GM12801 (cell line): ENCODE data around the gene EPB41L1.

ENCODE experiments used
- TF ChIP-seq, protein P1 (sequence below): IDR thresholded peaks from one replicate; pipeline ENCODE4 v1.5.1; 2011; ENCODE audit warnings: control low read depth; ENCODE audit not compliant: insufficient read length; ENCODE audit errors: extremely low read depth

Gene EPB41L1

GRCh38 chr20:36208257-36208656 is 53.7 kb downstream of the EPB41L1 start:
- TF ChIP-seq, protein P1, sequence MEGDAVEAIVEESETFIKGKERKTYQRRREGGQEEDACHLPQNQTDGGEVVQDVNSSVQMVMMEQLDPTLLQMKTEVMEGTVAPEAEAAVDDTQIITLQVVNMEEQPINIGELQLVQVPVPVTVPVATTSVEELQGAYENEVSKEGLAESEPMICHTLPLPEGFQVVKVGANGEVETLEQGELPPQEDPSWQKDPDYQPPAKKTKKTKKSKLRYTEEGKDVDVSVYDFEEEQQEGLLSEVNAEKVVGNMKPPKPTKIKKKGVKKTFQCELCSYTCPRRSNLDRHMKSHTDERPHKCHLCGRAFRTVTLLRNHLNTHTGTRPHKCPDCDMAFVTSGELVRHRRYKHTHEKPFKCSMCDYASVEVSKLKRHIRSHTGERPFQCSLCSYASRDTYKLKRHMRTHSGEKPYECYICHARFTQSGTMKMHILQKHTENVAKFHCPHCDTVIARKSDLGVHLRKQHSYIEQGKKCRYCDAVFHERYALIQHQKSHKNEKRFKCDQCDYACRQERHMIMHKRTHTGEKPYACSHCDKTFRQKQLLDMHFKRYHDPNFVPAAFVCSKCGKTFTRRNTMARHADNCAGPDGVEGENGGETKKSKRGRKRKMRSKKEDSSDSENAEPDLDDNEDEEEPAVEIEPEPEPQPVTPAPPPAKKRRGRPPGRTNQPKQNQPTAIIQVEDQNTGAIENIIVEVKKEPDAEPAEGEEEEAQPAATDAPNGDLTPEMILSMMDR: no peak

GRCh38 chr20:36210436-36211021 is 56.0 kb downstream of the EPB41L1 start:
- TF ChIP-seq, protein P1: no peak

- TF ChIP-seq, protein P1: no peak
Measured at GRCh38 chr20:36213362-36213761, 58.8 kb downstream of the EPB41L1 start.

- TF ChIP-seq, protein P1: no peak
Measured at GRCh38 chr20:36214684-36215256, 60.2 kb downstream of the EPB41L1 start.

- TF ChIP-seq, protein P1: no peak
Measured at GRCh38 chr20:36215778-36216177, 61.2 kb downstream of the EPB41L1 start.

- TF ChIP-seq, protein P1: no peak
Measured at GRCh38 chr20:36216314-36217025, 61.9 kb downstream of the EPB41L1 start.

DNA sequence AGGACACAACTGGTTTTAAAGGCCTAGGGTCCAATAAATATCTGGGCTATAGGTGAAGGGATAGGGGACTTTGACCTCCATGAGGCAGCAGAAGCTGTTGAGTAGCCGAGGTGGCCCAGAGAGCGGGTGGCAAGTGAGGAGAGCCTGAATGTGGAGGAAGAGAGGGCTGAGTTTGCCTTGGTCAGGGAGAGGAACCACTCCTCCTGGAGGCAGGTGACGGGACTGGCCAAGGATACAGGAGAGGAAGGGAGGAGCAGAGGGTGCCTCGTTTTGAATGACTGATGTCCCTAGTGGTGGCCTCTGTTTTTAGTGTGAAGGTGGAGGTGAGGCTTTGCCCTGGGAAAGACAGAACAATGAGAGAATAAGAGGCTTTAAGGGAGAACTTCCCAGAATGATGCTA is 62.7 kb downstream of the EPB41L1 start:
- TF ChIP-seq, protein P1: no peak
